ENCODE measurements around the gene SPP2. TPM values are rescaled to one million over a fixed set of nuclear protein-coding genes. Genes with fewer than 3 reads are reported as not detected.

The SPP2 gene
- total and polyA plus RNA-seq, 2 of the 8 experiments (the other 6 are each of a cell fraction or from before 2014, with no cell fraction given) = not detected

DNA sequence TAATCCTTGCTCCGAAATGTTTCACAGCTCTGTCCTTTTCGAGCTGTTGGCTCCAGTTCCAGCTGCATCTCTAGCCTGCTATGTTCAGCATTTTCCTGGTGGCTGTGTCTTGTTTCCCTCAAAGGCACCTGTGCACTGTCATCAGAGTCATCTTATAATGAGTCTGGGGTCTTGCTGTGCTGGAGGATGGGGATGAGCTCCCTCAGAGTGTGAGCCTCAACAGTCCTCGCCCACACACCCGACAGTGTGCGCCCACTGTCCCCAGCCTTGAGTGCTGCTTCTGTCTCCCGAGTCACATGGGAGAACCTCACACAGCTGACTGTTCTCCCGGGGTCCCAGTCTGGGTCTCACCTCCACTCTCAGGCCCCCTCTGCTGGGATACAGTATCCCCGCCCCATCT is 25.4 kb downstream of the SPP2 start:
- CTCF ChIA-PET (ENCODE audit: partially characterized antibody) = no interaction called here
- H3K36me3 ChIP-seq (ENCODE audit: control insufficient read depth in 2 of 4, insufficient read depth in 4 of 4, low read length in 3 of 4) = no peaks in the 10 kb centered on the region
- no peak for FAIRE-seq
- TF ChIP-seq, protein P1, sequence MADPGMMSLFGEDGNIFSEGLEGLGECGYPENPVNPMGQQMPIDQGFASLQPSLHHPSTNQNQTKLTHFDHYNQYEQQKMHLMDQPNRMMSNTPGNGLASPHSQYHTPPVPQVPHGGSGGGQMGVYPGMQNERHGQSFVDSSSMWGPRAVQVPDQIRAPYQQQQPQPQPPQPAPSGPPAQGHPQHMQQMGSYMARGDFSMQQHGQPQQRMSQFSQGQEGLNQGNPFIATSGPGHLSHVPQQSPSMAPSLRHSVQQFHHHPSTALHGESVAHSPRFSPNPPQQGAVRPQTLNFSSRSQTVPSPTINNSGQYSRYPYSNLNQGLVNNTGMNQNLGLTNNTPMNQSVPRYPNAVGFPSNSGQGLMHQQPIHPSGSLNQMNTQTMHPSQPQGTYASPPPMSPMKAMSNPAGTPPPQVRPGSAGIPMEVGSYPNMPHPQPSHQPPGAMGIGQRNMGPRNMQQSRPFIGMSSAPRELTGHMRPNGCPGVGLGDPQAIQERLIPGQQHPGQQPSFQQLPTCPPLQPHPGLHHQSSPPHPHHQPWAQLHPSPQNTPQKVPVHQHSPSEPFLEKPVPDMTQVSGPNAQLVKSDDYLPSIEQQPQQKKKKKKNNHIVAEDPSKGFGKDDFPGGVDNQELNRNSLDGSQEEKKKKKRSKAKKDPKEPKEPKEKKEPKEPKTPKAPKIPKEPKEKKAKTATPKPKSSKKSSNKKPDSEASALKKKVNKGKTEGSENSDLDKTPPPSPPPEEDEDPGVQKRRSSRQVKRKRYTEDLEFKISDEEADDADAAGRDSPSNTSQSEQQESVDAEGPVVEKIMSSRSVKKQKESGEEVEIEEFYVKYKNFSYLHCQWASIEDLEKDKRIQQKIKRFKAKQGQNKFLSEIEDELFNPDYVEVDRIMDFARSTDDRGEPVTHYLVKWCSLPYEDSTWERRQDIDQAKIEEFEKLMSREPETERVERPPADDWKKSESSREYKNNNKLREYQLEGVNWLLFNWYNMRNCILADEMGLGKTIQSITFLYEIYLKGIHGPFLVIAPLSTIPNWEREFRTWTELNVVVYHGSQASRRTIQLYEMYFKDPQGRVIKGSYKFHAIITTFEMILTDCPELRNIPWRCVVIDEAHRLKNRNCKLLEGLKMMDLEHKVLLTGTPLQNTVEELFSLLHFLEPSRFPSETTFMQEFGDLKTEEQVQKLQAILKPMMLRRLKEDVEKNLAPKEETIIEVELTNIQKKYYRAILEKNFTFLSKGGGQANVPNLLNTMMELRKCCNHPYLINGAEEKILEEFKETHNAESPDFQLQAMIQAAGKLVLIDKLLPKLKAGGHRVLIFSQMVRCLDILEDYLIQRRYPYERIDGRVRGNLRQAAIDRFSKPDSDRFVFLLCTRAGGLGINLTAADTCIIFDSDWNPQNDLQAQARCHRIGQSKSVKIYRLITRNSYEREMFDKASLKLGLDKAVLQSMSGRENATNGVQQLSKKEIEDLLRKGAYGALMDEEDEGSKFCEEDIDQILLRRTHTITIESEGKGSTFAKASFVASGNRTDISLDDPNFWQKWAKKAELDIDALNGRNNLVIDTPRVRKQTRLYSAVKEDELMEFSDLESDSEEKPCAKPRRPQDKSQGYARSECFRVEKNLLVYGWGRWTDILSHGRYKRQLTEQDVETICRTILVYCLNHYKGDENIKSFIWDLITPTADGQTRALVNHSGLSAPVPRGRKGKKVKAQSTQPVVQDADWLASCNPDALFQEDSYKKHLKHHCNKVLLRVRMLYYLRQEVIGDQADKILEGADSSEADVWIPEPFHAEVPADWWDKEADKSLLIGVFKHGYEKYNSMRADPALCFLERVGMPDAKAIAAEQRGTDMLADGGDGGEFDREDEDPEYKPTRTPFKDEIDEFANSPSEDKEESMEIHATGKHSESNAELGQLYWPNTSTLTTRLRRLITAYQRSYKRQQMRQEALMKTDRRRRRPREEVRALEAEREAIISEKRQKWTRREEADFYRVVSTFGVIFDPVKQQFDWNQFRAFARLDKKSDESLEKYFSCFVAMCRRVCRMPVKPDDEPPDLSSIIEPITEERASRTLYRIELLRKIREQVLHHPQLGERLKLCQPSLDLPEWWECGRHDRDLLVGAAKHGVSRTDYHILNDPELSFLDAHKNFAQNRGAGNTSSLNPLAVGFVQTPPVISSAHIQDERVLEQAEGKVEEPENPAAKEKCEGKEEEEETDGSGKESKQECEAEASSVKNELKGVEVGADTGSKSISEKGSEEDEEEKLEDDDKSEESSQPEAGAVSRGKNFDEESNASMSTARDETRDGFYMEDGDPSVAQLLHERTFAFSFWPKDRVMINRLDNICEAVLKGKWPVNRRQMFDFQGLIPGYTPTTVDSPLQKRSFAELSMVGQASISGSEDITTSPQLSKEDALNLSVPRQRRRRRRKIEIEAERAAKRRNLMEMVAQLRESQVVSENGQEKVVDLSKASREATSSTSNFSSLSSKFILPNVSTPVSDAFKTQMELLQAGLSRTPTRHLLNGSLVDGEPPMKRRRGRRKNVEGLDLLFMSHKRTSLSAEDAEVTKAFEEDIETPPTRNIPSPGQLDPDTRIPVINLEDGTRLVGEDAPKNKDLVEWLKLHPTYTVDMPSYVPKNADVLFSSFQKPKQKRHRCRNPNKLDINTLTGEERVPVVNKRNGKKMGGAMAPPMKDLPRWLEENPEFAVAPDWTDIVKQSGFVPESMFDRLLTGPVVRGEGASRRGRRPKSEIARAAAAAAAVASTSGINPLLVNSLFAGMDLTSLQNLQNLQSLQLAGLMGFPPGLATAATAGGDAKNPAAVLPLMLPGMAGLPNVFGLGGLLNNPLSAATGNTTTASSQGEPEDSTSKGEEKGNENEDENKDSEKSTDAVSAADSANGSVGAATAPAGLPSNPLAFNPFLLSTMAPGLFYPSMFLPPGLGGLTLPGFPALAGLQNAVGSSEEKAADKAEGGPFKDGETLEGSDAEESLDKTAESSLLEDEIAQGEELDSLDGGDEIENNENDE (IDR thresholded peaks at IDR 0.05; ENCODE audit: insufficient replicate concordance, low read length) = no peak

More for the DNA sequence above, 25.4 kb downstream of the SPP2 start:
- no peak overlapping the region for H2BK20ac ChIP-seq (ENCODE audit: low read length)
- H3K4me1 ChIP-seq (replicated peaks in 1 of 4; ENCODE audit: control insufficient read depth in 3 of 4, insufficient read depth in 4 of 4, low read length in 3 of 4) = no peaks in the 10 kb centered on the region
- no peaks in the 10 kb centered on the region for H3K27me3 ChIP-seq (replicated peaks in 1 of 4; ENCODE audit: control insufficient read depth in 3 of 4, extremely low read depth in 1 of 4, insufficient read depth in 3 of 4, low read length in 3 of 4)
- 87% methylated on average over 8 of the region's 8 CpGs; no CpG with 5 or more reads in 1 of the 2 experiments for WGBS, 2 experiments (ENCODE audit: extremely low coverage in 1 of 2, insufficient coverage in 1 of 2, insufficient read length in 1 of 2, insufficient replicate concordance in 2 of 2, low coverage in 1 of 2, low lambda C conversion rate in 2 of 2, missing lambda C conversion rate in 1 of 2)
- no peak overlapping the region for H2BK120ac ChIP-seq (replicated peaks; ENCODE audit: low read depth, low read length)
- H3K56ac ChIP-seq (replicated peaks; ENCODE audit: insufficient read length, low read depth, low read length) = no peak overlapping the region
- no peak overlapping the region for H2BK15ac ChIP-seq (ENCODE audit: low read length)
- H3K23me2 ChIP-seq (ENCODE audit: low read depth, low read length) = no peaks in the 10 kb centered on the region
- no peak overlapping the region for H3K4ac ChIP-seq (replicated peaks; ENCODE audit: insufficient read length, low read depth, low read length)
- DNase-seq (ENCODE audit: low read depth in 1 of 2, low spot score in 2 of 2) = no peak
- no peak overlapping the region for H2AK5ac ChIP-seq (ENCODE audit: low read depth, low read length)
- no peak overlapping the region for H3K27ac ChIP-seq (ENCODE audit: low read depth, low read length)
- POLR2A ChIA-PET (ENCODE audit: partially characterized antibody) = no interaction called here
- no peak overlapping the region for H2AFZ ChIP-seq (ENCODE audit: low read length)
- no peak overlapping the region for H3K4me2 ChIP-seq (ENCODE audit: insufficient read depth in 1 of 2, low read depth in 2 of 2, low read length in 2 of 2)
- no peaks in the 10 kb centered on the region for H3K79me1 ChIP-seq (ENCODE audit: low read depth, low read length)
- H2BK5ac ChIP-seq (ENCODE audit: low read depth, low read length) = no peak overlapping the region
- no peak overlapping the region for H4K8ac ChIP-seq (ENCODE audit: extremely low read depth, insufficient read depth, low read length)
- H4K5ac ChIP-seq (ENCODE audit: insufficient read length, low read depth, low read length) = no peak overlapping the region
- no peak overlapping the region for H2BK12ac ChIP-seq (ENCODE audit: low read depth, low read length)
- H3K79me2 ChIP-seq (ENCODE audit: control insufficient read depth in 1 of 2, insufficient read depth in 2 of 2, low read length in 2 of 2) = no peaks in the 10 kb centered on the region
- no peak overlapping the region for H3K4me3 ChIP-seq (ENCODE audit: extremely low read depth in 1 of 4, insufficient read depth in 2 of 4, low read depth in 3 of 4, low read length in 4 of 4)
- no peaks in the 10 kb centered on the region for H3K9me3 ChIP-seq (ENCODE audit: insufficient read depth in 2 of 2, low read depth in 1 of 2, low read length in 1 of 2)
- H4K20me1 ChIP-seq (replicated peaks in 1 of 2; ENCODE audit: control insufficient read depth in 1 of 2, insufficient read depth in 2 of 2, low read length in 2 of 2) = no peaks in the 10 kb centered on the region
- no peak overlapping the region for H3K9ac ChIP-seq (replicated peaks in 1 of 4; ENCODE audit: extremely low read depth in 1 of 4, low read depth in 3 of 4, low read length in 3 of 4)
- no peak overlapping the region for H3K23ac ChIP-seq (ENCODE audit: insufficient read length)
- no peak overlapping the region for H3K18ac ChIP-seq (ENCODE audit: extremely low read depth, low read length)
- no peak overlapping the region for H3K14ac ChIP-seq (ENCODE audit: insufficient read length)
- no peak overlapping the region for H4K91ac ChIP-seq (replicated peaks; ENCODE audit: insufficient read length, low read length)

Measured in H1 (cell line).